ENCODE measurements around the gene MAP4K1. TPM values are rescaled to one million over a fixed set of nuclear protein-coding genes. Genes with fewer than 3 reads are reported as not detected.
A peak's percentile ranks its signal among the peaks of the same experiment; 100 is the strongest.
"Not testable (repeated sequence)": the region's sequence is repeated elsewhere in the genome, so short reads cannot be mapped to it uniquely, and the experiment has no call there.

MAP4K1 gene
- total and polyA plus RNA-seq, 7 donors = 0.36 to 1.4 (median 0.68) TPM

DNA sequence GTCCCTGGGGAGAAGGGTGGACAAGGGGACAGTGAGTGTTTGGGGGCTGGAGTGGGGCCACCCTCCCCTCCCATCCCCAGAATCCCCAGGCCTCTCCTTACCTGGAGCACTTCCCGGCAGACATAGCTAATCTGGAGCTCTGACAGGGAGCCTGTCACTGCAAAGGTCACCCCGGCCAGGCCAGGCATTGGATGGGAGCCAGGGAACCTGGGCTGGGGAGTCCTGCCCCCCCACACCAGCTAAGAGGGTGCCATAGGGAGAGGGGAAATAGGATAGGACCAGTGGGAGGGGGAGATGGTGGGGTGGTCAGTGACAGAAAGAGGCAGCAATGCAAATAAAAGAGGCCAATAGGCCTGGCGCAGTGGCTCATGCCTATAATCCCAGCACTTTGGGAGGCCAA, 3.5 kb downstream of the MAP4K1 start:
- no peaks in the 10 kb centered on the region for H3K27me3 ChIP-seq (ENCODE audit: insufficient read depth in 3 of 3, low read length in 2 of 3)
- intact Hi-C loops (cut with DNase I) = no loop called here
- WGBS, 3 donors = 50 to 64% (median 58%) methylated on average over 3 of the region's 3 CpGs
- H3K4me3 ChIP-seq = no peak overlapping the region
- TF ChIP-seq, protein P1, sequence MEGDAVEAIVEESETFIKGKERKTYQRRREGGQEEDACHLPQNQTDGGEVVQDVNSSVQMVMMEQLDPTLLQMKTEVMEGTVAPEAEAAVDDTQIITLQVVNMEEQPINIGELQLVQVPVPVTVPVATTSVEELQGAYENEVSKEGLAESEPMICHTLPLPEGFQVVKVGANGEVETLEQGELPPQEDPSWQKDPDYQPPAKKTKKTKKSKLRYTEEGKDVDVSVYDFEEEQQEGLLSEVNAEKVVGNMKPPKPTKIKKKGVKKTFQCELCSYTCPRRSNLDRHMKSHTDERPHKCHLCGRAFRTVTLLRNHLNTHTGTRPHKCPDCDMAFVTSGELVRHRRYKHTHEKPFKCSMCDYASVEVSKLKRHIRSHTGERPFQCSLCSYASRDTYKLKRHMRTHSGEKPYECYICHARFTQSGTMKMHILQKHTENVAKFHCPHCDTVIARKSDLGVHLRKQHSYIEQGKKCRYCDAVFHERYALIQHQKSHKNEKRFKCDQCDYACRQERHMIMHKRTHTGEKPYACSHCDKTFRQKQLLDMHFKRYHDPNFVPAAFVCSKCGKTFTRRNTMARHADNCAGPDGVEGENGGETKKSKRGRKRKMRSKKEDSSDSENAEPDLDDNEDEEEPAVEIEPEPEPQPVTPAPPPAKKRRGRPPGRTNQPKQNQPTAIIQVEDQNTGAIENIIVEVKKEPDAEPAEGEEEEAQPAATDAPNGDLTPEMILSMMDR (IDR thresholded peaks at IDR 0.05) = no peak
- ATAC-seq (no peak), DNase-seq (no peak)
- no peaks in the 10 kb centered on the region for H3K36me3 ChIP-seq (ENCODE audit: insufficient read depth in 1 of 2, low read depth in 1 of 2)
- peaks cover 4% of the 10 kb centered on the region for H3K4me1 ChIP-seq
- no peak overlapping the region for H3K27ac ChIP-seq
- H3K9me3 ChIP-seq = no peaks in the 10 kb centered on the region

DNA sequence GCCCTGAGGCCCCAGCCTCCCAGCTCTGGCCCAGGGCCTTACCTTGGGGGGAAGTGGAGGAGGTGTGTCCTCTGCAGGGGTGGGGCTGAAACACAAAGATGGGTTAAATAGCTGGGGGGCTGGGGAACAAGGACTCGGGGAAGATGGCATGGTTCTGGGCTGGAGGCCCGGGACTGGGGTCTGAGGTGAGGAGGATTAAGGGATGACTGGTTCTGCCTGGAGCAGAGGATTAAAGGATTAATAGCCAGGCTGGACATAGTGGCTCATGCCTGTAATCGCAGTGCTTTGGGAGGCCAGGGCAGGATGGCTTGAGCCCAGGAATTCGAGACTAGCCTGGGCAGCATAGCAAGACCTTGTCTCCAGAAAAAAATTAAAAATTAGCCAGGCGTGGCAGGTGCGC, 11.6 kb downstream of the MAP4K1 start:
- no peaks in the 10 kb centered on the region for H3K9me3 ChIP-seq
- no peaks in the 10 kb centered on the region for H3K27me3 ChIP-seq (ENCODE audit: insufficient read depth in 3 of 3, low read length in 2 of 3)
- intact Hi-C loops (cut with DNase I) = no loop called here
- H3K36me3 ChIP-seq (ENCODE audit: insufficient read depth in 1 of 2, low read depth in 1 of 2) = no peaks in the 10 kb centered on the region
- WGBS, 3 donors = 59 to 70% (median 60%) methylated on average over 6 of the region's 6 CpGs
- no peak for ATAC-seq
- no peak overlapping the region for H3K4me3 ChIP-seq
- no peaks in the 10 kb centered on the region for H3K4me1 ChIP-seq
- TF ChIP-seq, protein P1 (IDR thresholded peaks at IDR 0.05) = no peak
- H3K27ac ChIP-seq = no peak overlapping the region
- no peak for DNase-seq

DNA sequence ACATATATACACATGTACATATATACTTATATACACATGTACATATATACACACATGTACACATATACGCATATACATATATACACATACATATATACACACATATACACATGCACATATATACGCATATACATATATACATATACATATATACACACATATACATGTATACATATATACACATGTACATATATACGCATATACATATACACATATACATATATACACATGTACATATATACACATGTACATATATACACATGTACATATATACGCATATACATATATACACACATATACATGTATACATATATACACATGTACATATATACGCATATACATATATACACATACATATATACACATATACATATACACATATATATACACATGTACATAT, 14.9 kb downstream of the MAP4K1 start:
- ATAC-seq; intact Hi-C loops (cut with DNase I): not testable (repeated sequence)

DNA sequence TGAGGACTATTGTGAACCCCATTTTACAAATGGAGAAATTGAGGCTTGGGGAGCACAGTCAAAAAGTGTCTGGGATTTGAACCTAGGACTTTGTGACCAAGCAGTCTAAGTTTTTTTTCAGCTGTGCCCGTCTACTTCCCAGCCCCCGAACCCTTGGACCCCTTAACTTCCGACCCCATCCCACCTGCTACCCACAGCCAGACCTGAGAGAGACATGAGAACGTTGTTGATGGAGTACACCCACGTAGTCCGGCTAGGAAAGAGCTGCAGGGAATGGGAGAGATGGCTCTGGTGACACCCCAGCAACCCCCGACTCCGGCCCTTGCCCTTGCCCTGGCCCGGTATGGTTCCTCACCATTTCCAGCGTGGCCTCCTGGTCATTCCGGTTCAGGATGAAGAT, 18.0 kb downstream of the MAP4K1 start:
- DNase-seq = no peak
- Histone ChIP-seq H3K27me3 (ENCODE audit: insufficient read depth in 3 of 3, low read length in 2 of 3) (no peaks in the 10 kb centered on the region), H3K4me1 (no peaks in the 10 kb centered on the region), H3K4me3 (no peak overlapping the region), H3K9me3 (no peaks in the 10 kb centered on the region), H3K27ac (no peak overlapping the region), H3K36me3 (ENCODE audit: insufficient read depth in 1 of 2, low read depth in 1 of 2) (no peaks in the 10 kb centered on the region)
- TF ChIP-seq, protein P1 (IDR thresholded peaks at IDR 0.05) = no peak
- intact Hi-C loops (cut with DNase I) = no loop called here
- ATAC-seq = no peak
- WGBS, 3 donors = 82 to 88% (median 84%) methylated on average over 11 of the region's 11 CpGs

More for the DNA sequence above, 14.9 kb downstream of the MAP4K1 start:
- not testable (repeated sequence) for H3K4me3 ChIP-seq; H3K36me3 ChIP-seq (ENCODE audit: insufficient read depth in 1 of 2, low read depth in 1 of 2); H3K27ac ChIP-seq; DNase-seq; H3K4me1 ChIP-seq; H3K9me3 ChIP-seq; H3K27me3 ChIP-seq (ENCODE audit: insufficient read depth in 3 of 3, low read length in 2 of 3)
- 91 to 97% (median 94%) methylated on average over 5 of the region's 5 CpGs for WGBS, 3 donors

DNA sequence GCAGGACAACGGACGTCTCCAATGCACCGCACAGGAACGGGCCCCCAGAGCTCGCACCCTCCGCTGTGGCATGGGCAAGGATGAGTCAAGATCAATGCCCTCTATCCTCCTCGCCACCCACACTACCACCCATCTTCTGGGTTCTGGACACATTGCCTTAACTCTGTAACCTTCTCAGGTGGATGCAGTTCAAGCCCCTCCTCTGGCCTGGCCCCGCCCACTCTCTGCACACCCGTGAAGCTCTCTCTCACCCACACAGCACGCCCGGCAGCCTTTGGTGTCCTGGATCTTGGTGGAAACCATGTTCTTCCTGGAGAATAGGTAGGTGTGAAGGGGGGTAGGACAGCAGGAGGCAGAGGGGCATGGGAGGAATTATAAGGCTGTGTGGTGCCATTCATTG, 20.7 kb downstream of the MAP4K1 start:
- Histone ChIP-seq H3K27me3 (ENCODE audit: insufficient read depth in 3 of 3, low read length in 2 of 3) (no peaks in the 10 kb centered on the region), H3K36me3 (ENCODE audit: insufficient read depth in 1 of 2, low read depth in 1 of 2) (peaks cover 0 to 7% of the 10 kb centered on the region in 2 donors), H3K27ac (no peak overlapping the region), H3K9me3 (no peaks in the 10 kb centered on the region), H3K4me1 (no peaks in the 10 kb centered on the region), H3K4me3 (no peak overlapping the region)
- WGBS, 3 donors = 72 to 76% (median 76%) methylated on average over 11 of the region's 11 CpGs
- TF ChIP-seq, protein P1 (IDR thresholded peaks at IDR 0.05) = no peak
- intact Hi-C loops (cut with DNase I) = no loop called here
- ATAC-seq = peak in 3 of 4 donors; percentile 2 to 8 (median 4)
- no peak for DNase-seq
